Panc1 (cell line): Measurements from ENCODE around the gene COMTD1. TPM values are rescaled to one million over a fixed set of nuclear protein-coding genes. Genes with fewer than 3 reads are reported as not detected.
A peak's percentile ranks its signal among the peaks of the same experiment; 100 is the strongest.

Source experiments
- ATAC-seq: fragments of 200-7000 bp; cut with Tn5 transposase; 2 replicates; pipeline ENCODE4 v1.9.1; 2020; ENCODE audit warnings: mild to moderate bottlenecking, moderate library complexity
- BruUV-seq: library from RNA; stranded (reverse); fragments of 400-500 nt; replicated peaks from 2 replicates; lab custom pipeline; 2021; lab: Mats Ljungman, UMichigan
- CTCF ChIA-PET: fragments of 300-600 bp; sonication (Branson Sonifier 250); formaldehyde crosslinking; loops from one replicate; lab custom pipeline; 2022; ENCODE audit warnings: antibody characterized with exemption; lab: Charles Lee
- POLR2A ChIA-PET: fragments of 300-600 bp; sonication (Branson Sonifier 250); formaldehyde crosslinking; loops from one replicate; lab custom pipeline; 2022; ENCODE audit warnings: antibody characterized with exemption; lab: Charles Lee
- DNase-seq: peaks from one replicate; pipeline ENCODE4 v3.0.0-alpha.2; 2010; ENCODE audit warnings: low read depth, low spot score
- H3K27ac ChIP-seq: 2 replicates; pipeline ENCODE4 v1.5.1; 2011; ENCODE audit warnings: mild to moderate bottlenecking, low read length, inconsistent platforms
- H3K27me3 ChIP-seq: fragments of 200-500 bp; sonication (Bioruptor generic); 2 replicates; pipeline ENCODE4 v1.6.0; 2014; ENCODE audit warnings: low read length, inconsistent platforms; ENCODE audit not compliant: control insufficient read depth, insufficient read depth
- H3K36me3 ChIP-seq: fragments of 200-500 bp; sonication (Bioruptor generic); 2 replicates; pipeline ENCODE4 v1.5.1; 2014; ENCODE audit warnings: inconsistent platforms, mild to moderate bottlenecking, low read length, moderate library complexity; ENCODE audit not compliant: control insufficient read depth, insufficient read depth
- H3K4me1 ChIP-seq: 2 replicates; pipeline ENCODE4 v1.5.1; 2011; ENCODE audit warnings: inconsistent platforms, mild to moderate bottlenecking, low read length, moderate library complexity; ENCODE audit not compliant: control insufficient read depth, insufficient read depth
- H3K4me3 ChIP-seq, 2 experiments: 2 replicates each; pipeline ENCODE4 v1.5.1; 2011 to 2012; ENCODE audit warnings: low read depth in 2 of 2, low read length in 2 of 2, mild to moderate bottlenecking in 2 of 2, inconsistent platforms in 1 of 2, moderate library complexity in 1 of 2
- H3K9me3 ChIP-seq: fragments of 200-500 bp; sonication (Bioruptor generic); 2 replicates; pipeline ENCODE4 v1.5.1; 2014; ENCODE audit warnings: low read depth, mild to moderate bottlenecking, inconsistent platforms, low read length, moderate library complexity; ENCODE audit not compliant: control insufficient read depth, insufficient read depth
- CTCF ChIP-seq: fragments of 450-650 bp; IDR thresholded peaks from 2 replicates; pipeline ENCODE4 v1.5.1; 2017; ENCODE audit warnings: mild to moderate bottlenecking
- POLR2AphosphoS5 ChIP-seq: IDR thresholded peaks from 2 replicates; pipeline ENCODE4 v1.6.1; 2012; ENCODE audit warnings: mild to moderate bottlenecking, low read depth, low read length, moderate library complexity
- SIN3A ChIP-seq: IDR thresholded peaks from 2 replicates; pipeline ENCODE4 v1.6.1; 2012; ENCODE audit warnings: low read depth, mild to moderate bottlenecking, low read length, moderate library complexity, borderline replicate concordance; ENCODE audit not compliant: insufficient read depth
- TCF7L2 ChIP-seq: IDR thresholded peaks from 2 replicates; pipeline ENCODE4 v1.6.1; 2011; ENCODE audit warnings: mild to moderate bottlenecking, low read depth, low read length, inconsistent platforms
- in situ Hi-C: cut with HindIII; loops from 2 replicates; pipeline ENCODE4 v1.10.0; 2016; ENCODE audit warnings: low sequenced_read_pairs, low pct_unique_long_range_greater_than_20kb
- intact Hi-C: fragments of 100-400 bp; cut with micrococcal nuclease; formaldehyde crosslinking; loops from one replicate; pipeline ENCODE4 v1.10.0; 2022; ENCODE audit not compliant: unreplicated experiment
- total RNA-seq: library from RNA; stranded (reverse); gene quantifications from one replicate; pipeline ENCODE4 v1.2.1, GENCODE V29; 2021; ENCODE audit not compliant: unreplicated experiment
- TF ChIP-seq, protein P1 (sequence below), 2 experiments: IDR thresholded peaks; 2 replicates each; pipeline ENCODE4 v1.6.1; 2011 to 2012; ENCODE audit warnings: low read depth in 2 of 2, control low read depth in 1 of 2, low read length in 1 of 2, mild to moderate bottlenecking in 1 of 2, moderate library complexity in 1 of 2; ENCODE audit not compliant: insufficient read depth in 1 of 2

The COMTD1 gene
- total RNA-seq, 1 experiment from 2014 or later = 32.8 TPM

DNA sequence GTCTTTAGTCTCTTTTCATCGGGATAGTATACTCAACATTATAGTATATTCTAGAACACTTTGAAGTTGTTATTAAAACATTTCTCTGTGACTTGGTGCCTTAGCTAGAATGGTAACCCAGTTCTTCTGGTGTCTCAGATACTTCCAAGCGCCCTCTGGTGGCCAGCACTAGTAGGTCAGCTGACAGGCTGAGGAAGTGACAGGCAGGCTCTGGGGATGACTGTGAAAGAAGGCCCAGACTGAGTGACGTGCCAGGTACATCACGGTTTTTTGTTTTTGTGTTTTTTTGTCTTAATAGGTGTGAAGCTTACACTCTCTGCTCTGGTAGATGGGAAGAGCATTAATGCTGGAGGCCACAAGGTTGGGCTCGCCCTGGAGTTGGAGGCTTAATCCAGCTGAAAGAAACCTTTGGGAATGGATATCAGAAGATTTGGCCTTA, 5.1 kb downstream of the COMTD1 start:
- in situ Hi-C loops (no loop called here), intact Hi-C loops (loop anchor here (2.0 to 5.0 kb wide), 2 partner anchors 42 to 118 kb away; partner anchors contain the start of gene SAMD8)
- H3K27me3 ChIP-seq = no peaks in the 10 kb centered on the region
- no TSS peak for BruUV-seq
- TF ChIP-seq, protein P1, sequence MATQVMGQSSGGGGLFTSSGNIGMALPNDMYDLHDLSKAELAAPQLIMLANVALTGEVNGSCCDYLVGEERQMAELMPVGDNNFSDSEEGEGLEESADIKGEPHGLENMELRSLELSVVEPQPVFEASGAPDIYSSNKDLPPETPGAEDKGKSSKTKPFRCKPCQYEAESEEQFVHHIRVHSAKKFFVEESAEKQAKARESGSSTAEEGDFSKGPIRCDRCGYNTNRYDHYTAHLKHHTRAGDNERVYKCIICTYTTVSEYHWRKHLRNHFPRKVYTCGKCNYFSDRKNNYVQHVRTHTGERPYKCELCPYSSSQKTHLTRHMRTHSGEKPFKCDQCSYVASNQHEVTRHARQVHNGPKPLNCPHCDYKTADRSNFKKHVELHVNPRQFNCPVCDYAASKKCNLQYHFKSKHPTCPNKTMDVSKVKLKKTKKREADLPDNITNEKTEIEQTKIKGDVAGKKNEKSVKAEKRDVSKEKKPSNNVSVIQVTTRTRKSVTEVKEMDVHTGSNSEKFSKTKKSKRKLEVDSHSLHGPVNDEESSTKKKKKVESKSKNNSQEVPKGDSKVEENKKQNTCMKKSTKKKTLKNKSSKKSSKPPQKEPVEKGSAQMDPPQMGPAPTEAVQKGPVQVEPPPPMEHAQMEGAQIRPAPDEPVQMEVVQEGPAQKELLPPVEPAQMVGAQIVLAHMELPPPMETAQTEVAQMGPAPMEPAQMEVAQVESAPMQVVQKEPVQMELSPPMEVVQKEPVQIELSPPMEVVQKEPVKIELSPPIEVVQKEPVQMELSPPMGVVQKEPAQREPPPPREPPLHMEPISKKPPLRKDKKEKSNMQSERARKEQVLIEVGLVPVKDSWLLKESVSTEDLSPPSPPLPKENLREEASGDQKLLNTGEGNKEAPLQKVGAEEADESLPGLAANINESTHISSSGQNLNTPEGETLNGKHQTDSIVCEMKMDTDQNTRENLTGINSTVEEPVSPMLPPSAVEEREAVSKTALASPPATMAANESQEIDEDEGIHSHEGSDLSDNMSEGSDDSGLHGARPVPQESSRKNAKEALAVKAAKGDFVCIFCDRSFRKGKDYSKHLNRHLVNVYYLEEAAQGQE (IDR thresholded peaks at IDR 0.05; ENCODE audit: insufficient read depth in 1 of 2, low read depth in 2 of 2, low read length in 1 of 2) = no peak
- TF ChIP-seq SIN3A (no peak), CTCF (peak; percentile 99), POLR2AphosphoS5 (no peak), TCF7L2 (no peak)
- H3K4me1 ChIP-seq = peaks cover 47% of the 10 kb centered on the region
- ChIA-PET CTCF (interaction anchor here (0.6 to 2.0 kb wide), 2 partner anchors 43 to 237 kb away, joined by 6 to 11 read pairs; no protein-coding TSS in a partner anchor), POLR2A (no interaction called here)
- no peak overlapping the region for H3K4me3 ChIP-seq
- ATAC-seq (0 out of 2 replicates have a peak, but pooled peaks have one; percentile 20), DNase-seq (no peak)
- H3K27ac ChIP-seq = no peak overlapping the region
- peaks cover 38% of the 10 kb centered on the region for H3K36me3 ChIP-seq
- H3K9me3 ChIP-seq = no peaks in the 10 kb centered on the region

GRCh38 chr10:75229971-75230370, 5.8 kb downstream of the COMTD1 start:
- Histone ChIP-seq H3K36me3 (peaks cover 41% of the 10 kb centered on the region), H3K27ac (no peak overlapping the region), H3K9me3 (no peaks in the 10 kb centered on the region), H3K4me3 (no peak overlapping the region), H3K27me3 (no peaks in the 10 kb centered on the region), H3K4me1 (peaks cover 53% of the 10 kb centered on the region)
- ATAC-seq = no peak
- TF ChIP-seq TCF7L2 = no peak
- no TSS peak for BruUV-seq
- CTCF ChIA-PET = interaction anchor here (0.6 to 2.0 kb wide), 2 partner anchors 42 to 238 kb away, joined by 6 to 11 read pairs; no protein-coding TSS in a partner anchor
- no peak for DNase-seq
- in situ Hi-C loops (no loop called here), intact Hi-C loops (loop anchor here (2.0 to 5.0 kb wide), 2 partner anchors 41 to 118 kb away; partner anchors contain the start of gene SAMD8)
- POLR2A ChIA-PET = no interaction called here

DNA sequence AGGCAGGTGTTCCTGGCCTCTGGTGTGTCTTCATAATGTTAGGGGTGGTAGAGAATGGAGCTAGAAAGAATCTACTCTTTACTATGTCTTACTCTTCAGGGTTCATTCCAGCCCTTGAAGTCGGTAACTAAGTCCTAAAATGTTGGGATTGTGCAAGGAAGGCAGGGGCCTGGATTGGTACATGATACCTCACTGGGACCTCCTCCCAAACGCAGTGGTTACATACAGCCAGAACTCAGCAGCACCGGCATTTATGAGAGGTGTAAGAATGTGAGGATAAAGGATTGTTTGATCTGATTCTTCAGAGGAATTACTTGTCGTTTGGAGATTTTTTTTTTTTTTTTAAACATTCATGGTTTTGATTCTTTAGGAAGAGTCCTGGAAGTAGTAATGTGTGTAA, 6.9 kb downstream of the COMTD1 start:
- Histone ChIP-seq H3K27ac (peak overlapping the region; percentile 49), H3K4me1 (peaks cover 64% of the 10 kb centered on the region), H3K36me3 (peaks cover 52% of the 10 kb centered on the region), H3K9me3 (no peaks in the 10 kb centered on the region), H3K4me3 (no peak overlapping the region), H3K27me3 (no peaks in the 10 kb centered on the region)
- in situ Hi-C loops = no loop called here
- BruUV-seq = no TSS peak
- CTCF ChIA-PET = interaction anchor here (0.6 kb wide), 1 partner anchor 44 kb away, joined by 3 read pairs; no protein-coding TSS in a partner anchor
- POLR2A ChIA-PET = no interaction called here
- no peak for TF ChIP-seq CTCF
- TF ChIP-seq POLR2AphosphoS5 = no peak
- TF ChIP-seq TCF7L2 = no peak
- no peak for TF ChIP-seq SIN3A
- TF ChIP-seq, protein P1 (IDR thresholded peaks at IDR 0.05; ENCODE audit: insufficient read depth in 1 of 2, low read depth in 2 of 2, low read length in 1 of 2) = no peak
- intact Hi-C loops = no loop called here
- DNase-seq = no peak
- ATAC-seq = no peak
